ENCODE measurements around the gene FGF9. TPM values are rescaled to one million over a fixed set of nuclear protein-coding genes. Genes with fewer than 3 reads are reported as not detected.

FGF9 gene
- total RNA-seq, 1 experiment from 2014 or later = 0.21 TPM

DNA sequence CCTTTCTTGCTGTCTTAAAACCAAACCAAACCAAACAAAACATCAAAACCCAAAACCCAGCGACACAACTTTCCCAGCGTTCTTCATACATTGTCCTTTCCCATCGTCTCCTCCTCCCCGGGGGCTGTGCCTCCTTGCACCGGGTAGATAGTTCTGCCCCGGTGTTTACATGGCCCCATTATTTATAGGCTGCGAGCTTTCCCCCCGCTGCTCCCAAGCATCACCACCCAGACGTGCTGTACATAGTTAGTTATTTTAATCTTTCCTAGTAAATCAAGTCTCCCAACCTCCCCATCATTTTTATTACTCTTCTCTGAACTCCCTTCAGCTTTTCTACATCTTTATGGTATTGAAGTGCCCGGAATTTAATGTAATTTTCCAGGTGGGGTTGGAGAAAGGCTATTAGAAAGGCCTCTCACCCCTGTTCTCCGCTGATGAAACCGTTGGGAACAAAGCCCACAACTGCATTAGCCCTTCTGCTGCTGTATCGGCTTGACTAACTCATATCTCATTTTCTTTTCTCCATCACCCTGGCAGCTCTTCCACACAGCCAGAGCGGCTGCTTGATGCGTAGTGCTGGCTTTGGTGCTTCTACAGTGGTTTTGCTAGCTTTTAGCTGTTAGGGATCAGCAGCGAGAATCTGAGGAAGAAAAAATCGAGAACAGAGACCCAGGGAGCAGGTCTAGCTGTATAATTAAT is 53.1 kb downstream of the FGF9 start:
- Histone ChIP-seq H3K4me1 (ENCODE audit: insufficient read depth, low read length, poor library complexity, severe bottlenecking) (no peaks in the 10 kb centered on the region), H3K27me3 (replicated peaks; ENCODE audit: insufficient read depth, low read depth, low read length, poor library complexity) (peaks cover 22% of the 10 kb centered on the region), H3K27ac (ENCODE audit: low read depth, low read length, poor library complexity, severe bottlenecking) (no peak overlapping the region), H3K4me3 (ENCODE audit: low read depth, low read length, poor library complexity, severe bottlenecking) (no peak overlapping the region), H3K9me3 (ENCODE audit: low read depth, low read length, poor library complexity, severe bottlenecking) (no peaks in the 10 kb centered on the region), H3K36me3 (ENCODE audit: insufficient read depth, low read length, poor library complexity, severe bottlenecking) (no peaks in the 10 kb centered on the region)
- intact Hi-C loops (cut with micrococcal nuclease; ENCODE audit: unreplicated experiment) = no loop called here
- POLR2A ChIA-PET (ENCODE audit: low non-redundant PET) = no interaction called here
- BruUV-seq (replicated peaks) = no TSS peak
- TF ChIP-seq, protein P1, sequence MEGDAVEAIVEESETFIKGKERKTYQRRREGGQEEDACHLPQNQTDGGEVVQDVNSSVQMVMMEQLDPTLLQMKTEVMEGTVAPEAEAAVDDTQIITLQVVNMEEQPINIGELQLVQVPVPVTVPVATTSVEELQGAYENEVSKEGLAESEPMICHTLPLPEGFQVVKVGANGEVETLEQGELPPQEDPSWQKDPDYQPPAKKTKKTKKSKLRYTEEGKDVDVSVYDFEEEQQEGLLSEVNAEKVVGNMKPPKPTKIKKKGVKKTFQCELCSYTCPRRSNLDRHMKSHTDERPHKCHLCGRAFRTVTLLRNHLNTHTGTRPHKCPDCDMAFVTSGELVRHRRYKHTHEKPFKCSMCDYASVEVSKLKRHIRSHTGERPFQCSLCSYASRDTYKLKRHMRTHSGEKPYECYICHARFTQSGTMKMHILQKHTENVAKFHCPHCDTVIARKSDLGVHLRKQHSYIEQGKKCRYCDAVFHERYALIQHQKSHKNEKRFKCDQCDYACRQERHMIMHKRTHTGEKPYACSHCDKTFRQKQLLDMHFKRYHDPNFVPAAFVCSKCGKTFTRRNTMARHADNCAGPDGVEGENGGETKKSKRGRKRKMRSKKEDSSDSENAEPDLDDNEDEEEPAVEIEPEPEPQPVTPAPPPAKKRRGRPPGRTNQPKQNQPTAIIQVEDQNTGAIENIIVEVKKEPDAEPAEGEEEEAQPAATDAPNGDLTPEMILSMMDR (conservative IDR thresholded peaks at IDR 0.05; ENCODE audit: low read depth, low read length) = no peak
- no peak for TF ChIP-seq EZH2 (IDR thresholded peaks at IDR 0.05; ENCODE audit: borderline replicate concordance, low read depth, low read length, poor library complexity, severe bottlenecking)
- CTCF ChIA-PET = no interaction called here
- no peak for DNase-seq (ENCODE audit: low spot score)

DNA sequence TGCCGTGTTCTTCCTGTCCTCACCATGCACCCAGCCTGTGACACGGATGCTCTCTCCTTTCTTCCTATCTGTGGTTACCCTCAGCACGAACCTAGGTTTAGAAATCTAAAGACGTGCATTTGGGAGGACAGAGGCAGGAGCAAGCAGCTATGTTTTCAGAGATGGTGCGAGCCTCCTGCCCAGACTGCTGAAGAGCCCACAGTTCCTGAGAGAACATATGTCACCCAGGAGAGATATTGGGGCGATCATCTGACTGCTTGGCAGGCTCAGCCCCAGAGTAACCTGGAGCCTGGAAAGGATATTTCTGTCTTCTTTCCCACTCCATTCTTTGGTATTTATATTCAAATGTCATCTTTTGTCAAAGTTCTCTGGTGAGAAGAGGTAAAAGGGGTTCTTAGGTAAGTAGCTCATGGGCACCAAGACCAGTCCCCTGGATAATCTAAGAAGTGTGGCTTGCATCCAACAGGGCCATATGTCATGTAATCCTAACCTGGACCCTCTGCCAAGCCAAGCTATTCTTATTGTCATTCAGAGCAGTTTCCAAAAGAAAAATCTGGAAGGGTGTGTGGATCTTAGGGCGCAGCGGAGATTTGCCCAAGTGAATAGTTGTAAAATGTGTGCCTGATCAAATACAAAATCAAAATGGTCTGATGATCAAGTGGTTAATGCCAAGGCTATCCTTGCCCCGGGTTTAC is 59.5 kb downstream of the FGF9 start:
- H3K27me3 ChIP-seq (replicated peaks; ENCODE audit: insufficient read depth, low read depth, low read length, poor library complexity) = no peaks in the 10 kb centered on the region
- no peak overlapping the region for H3K27ac ChIP-seq (ENCODE audit: low read depth, low read length, poor library complexity, severe bottlenecking)
- no peaks in the 10 kb centered on the region for H3K4me1 ChIP-seq (ENCODE audit: insufficient read depth, low read length, poor library complexity, severe bottlenecking)
- no peaks in the 10 kb centered on the region for H3K36me3 ChIP-seq (ENCODE audit: insufficient read depth, low read length, poor library complexity, severe bottlenecking)
- DNase-seq (ENCODE audit: low spot score) = no peak
- intact Hi-C loops (cut with micrococcal nuclease; ENCODE audit: unreplicated experiment) = no loop called here
- ChIA-PET POLR2A (ENCODE audit: low non-redundant PET) (no interaction called here), CTCF (no interaction called here)
- no peaks in the 10 kb centered on the region for H3K9me3 ChIP-seq (ENCODE audit: low read depth, low read length, poor library complexity, severe bottlenecking)
- no TSS peak for BruUV-seq (replicated peaks)
- TF ChIP-seq, protein P1 (conservative IDR thresholded peaks at IDR 0.05; ENCODE audit: low read depth, low read length) = no peak
- TF ChIP-seq EZH2 (IDR thresholded peaks at IDR 0.05; ENCODE audit: borderline replicate concordance, low read depth, low read length, poor library complexity, severe bottlenecking) = no peak
- no peak overlapping the region for H3K4me3 ChIP-seq (ENCODE audit: low read depth, low read length, poor library complexity, severe bottlenecking)

GRCh38 chr13:21733475-21734263 is 62.8 kb downstream of the FGF9 start:
- BruUV-seq (replicated peaks) = no TSS peak
- no peak for DNase-seq (ENCODE audit: low spot score)

More at GRCh38 chr13:21733475-21734263, 62.8 kb downstream of the FGF9 start:
- H3K27me3 ChIP-seq (replicated peaks; ENCODE audit: insufficient read depth, low read depth, low read length, poor library complexity) = no peaks in the 10 kb centered on the region
- TF ChIP-seq, protein P1 (conservative IDR thresholded peaks at IDR 0.05; ENCODE audit: low read depth, low read length) = no peak
- TF ChIP-seq EZH2 (IDR thresholded peaks at IDR 0.05; ENCODE audit: borderline replicate concordance, low read depth, low read length, poor library complexity, severe bottlenecking) = no peak
- intact Hi-C loops (cut with micrococcal nuclease; ENCODE audit: unreplicated experiment) = no loop called here
- ChIA-PET POLR2A (ENCODE audit: low non-redundant PET) (no interaction called here), CTCF (no interaction called here)
- H3K4me1 ChIP-seq (ENCODE audit: insufficient read depth, low read length, poor library complexity, severe bottlenecking) = no peaks in the 10 kb centered on the region
- H3K36me3 ChIP-seq (ENCODE audit: insufficient read depth, low read length, poor library complexity, severe bottlenecking) = no peaks in the 10 kb centered on the region
- no peaks in the 10 kb centered on the region for H3K9me3 ChIP-seq (ENCODE audit: low read depth, low read length, poor library complexity, severe bottlenecking)
- H3K4me3 ChIP-seq (ENCODE audit: low read depth, low read length, poor library complexity, severe bottlenecking) = no peak overlapping the region
- H3K27ac ChIP-seq (ENCODE audit: low read depth, low read length, poor library complexity, severe bottlenecking) = no peak overlapping the region
